ENCODE measurements around the gene PHLDB1. TPM values are rescaled to one million over a fixed set of nuclear protein-coding genes. Genes with fewer than 3 reads are reported as not detected.
A peak's percentile ranks its signal among the peaks of the same experiment; 100 is the strongest.

Gene PHLDB1
- total and polyA plus RNA-seq, 8 donors = 76.5 to 120 (median 91.7) TPM

- Histone ChIP-seq H3K36me3 (no peaks in the 10 kb centered on the region), H3K4me1 (peaks cover 0 to 22% of the 10 kb centered on the region in 2 donors), H3K27ac (no peak overlapping the region), H3K27me3 (no peaks in the 10 kb centered on the region), H3K9me3 (no peaks in the 10 kb centered on the region), H3K4me3 (no peak overlapping the region)
- DNase-seq = no peak
- TF ChIP-seq CTCF (IDR thresholded peaks at IDR 0.05) = no peak
- intact Hi-C loops (cut with DNase I) = loop anchor here in 1 of 2 donors (10.0 kb wide), 1 partner anchor 260 kb away; the partner anchor contains the start of gene UPK2
- ATAC-seq = no peak
Measured at GRCh38 chr11:118694771-118695170, 87.4 kb downstream of the PHLDB1 start.

DNA sequence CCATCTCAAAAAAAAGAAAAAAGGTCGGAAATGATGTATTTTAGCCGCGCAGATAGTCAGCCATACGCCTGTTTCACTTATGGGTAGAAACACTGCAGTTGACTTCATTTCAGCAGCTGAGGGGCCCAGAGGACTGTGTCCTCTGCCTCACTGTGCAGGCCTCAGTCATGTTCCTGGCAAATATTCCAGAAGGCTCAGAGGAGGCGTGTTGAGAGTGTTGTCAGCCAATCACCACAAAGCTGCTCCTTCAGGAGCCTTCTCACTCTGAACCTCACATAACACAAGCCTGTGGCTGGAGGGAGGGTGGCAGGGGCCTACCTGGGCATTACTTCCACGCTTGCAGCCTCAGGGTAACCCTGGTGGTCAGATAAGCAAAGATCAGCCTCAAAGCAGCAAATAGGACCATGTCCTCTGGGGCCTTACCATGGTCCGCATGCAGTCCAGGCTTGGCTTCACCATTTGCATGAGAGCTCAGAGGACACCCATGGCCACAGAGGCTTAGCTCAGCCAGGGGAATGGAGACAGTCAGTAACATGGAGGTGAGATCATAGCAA is 89.3 kb downstream of the PHLDB1 start:
- intact Hi-C loops (cut with DNase I) = loop anchor here in 1 of 2 donors (10.0 kb wide), 1 partner anchor 258 kb away; the partner anchor contains the start of gene UPK2

GRCh38 chr11:118697346-118697745 is 89.9 kb downstream of the PHLDB1 start:
- intact Hi-C loops (cut with DNase I) = loop anchor here in 1 of 2 donors (10.0 kb wide), 1 partner anchor 257 kb away; the partner anchor contains the start of gene UPK2
- Histone ChIP-seq H3K9me3 (peaks cover 0 to 6% of the 10 kb centered on the region in 2 donors), H3K36me3 (no peaks in the 10 kb centered on the region), H3K27ac (no peak overlapping the region), H3K4me3 (no peak overlapping the region), H3K4me1 (peaks cover 0 to 12% of the 10 kb centered on the region in 2 donors), H3K27me3 (no peaks in the 10 kb centered on the region)
- DNase-seq (no peak), ATAC-seq (no peak)
- TF ChIP-seq CTCF (IDR thresholded peaks at IDR 0.05) = no peak

More for the DNA sequence above, 89.3 kb downstream of the PHLDB1 start:
- ATAC-seq (no peak), DNase-seq (no peak)
- peaks cover 0 to 6% of the 10 kb centered on the region in 2 donors for H3K9me3 ChIP-seq
- H3K27me3 ChIP-seq = no peaks in the 10 kb centered on the region
- no peak overlapping the region for H3K4me3 ChIP-seq
- H3K27ac ChIP-seq = no peak overlapping the region
- no peaks in the 10 kb centered on the region for H3K36me3 ChIP-seq
- TF ChIP-seq CTCF (IDR thresholded peaks at IDR 0.05) = no peak
- peaks cover 0 to 16% of the 10 kb centered on the region in 2 donors for H3K4me1 ChIP-seq

DNA sequence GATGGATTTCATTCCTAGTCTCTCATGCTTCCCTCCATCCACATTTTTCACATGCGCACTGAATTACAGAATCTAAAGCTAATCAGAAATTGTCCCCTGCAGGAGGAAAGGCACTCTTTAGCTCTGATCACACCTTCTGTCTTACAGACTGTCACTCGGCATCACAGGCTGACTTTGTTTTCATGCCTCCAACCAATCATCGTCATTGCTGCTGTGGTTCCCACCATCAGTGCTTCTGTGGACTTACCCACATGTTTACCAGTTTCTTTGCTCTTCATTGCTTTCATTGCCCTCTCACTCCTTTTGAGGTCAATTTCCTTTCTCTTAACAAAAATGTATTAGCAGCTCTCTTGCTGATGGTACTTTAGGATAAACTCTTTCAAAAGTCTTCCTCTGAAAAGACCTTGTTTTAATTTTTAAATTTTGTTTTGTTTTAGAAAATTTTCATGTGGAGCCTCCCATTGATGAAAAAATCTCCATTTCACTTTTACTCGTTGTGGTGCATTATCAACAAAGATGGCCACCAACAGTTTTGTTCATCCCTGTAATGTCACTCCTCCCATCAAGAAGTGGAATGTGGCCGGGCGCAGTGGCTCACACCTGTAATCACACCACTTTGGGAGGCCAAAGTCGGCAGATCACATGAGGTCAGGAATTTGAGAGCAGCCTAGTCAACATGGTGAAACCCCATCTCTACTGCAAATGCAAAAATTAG is 92.2 kb downstream of the PHLDB1 start:
- intact Hi-C loops (cut with DNase I) = loop anchor here in 1 of 2 donors (10.0 kb wide), 1 partner anchor 255 kb away; the partner anchor contains the start of gene UPK2
- peaks cover 0 to 8% of the 10 kb centered on the region in 2 donors for H3K4me1 ChIP-seq
- H3K4me3 ChIP-seq = no peak overlapping the region
- H3K36me3 ChIP-seq = no peaks in the 10 kb centered on the region
- DNase-seq (no peak), ATAC-seq (no peak)
- no peaks in the 10 kb centered on the region for H3K27me3 ChIP-seq
- no peak for TF ChIP-seq CTCF (IDR thresholded peaks at IDR 0.05)
- H3K9me3 ChIP-seq = peaks cover 0 to 6% of the 10 kb centered on the region in 2 donors
- H3K27ac ChIP-seq = peak overlapping the region in 1 of 2 donors; percentile 53

GRCh38 chr11:118703563-118704106 is 96.2 kb downstream of the PHLDB1 start:
- DNase-seq (peak in 1 of 4 donors; percentile 66), ATAC-seq (peak; percentile 64)
- intact Hi-C loops (cut with DNase I) = no loop called here
- Histone ChIP-seq H3K36me3 (no peaks in the 10 kb centered on the region), H3K27me3 (peaks cover 0 to 8% of the 10 kb centered on the region in 2 donors), H3K4me3 (no peak overlapping the region), H3K9me3 (peaks cover 0 to 6% of the 10 kb centered on the region in 2 donors), H3K27ac (peak overlapping the region in 1 of 2 donors; percentile 30), H3K4me1 (peaks cover 0 to 15% of the 10 kb centered on the region in 2 donors)
- no peak for TF ChIP-seq CTCF (IDR thresholded peaks at IDR 0.05)
